Caco-2 (cell line): ENCODE data around the gene TAF11L7. TPM values are rescaled to one million over a fixed set of nuclear protein-coding genes. Genes with fewer than 3 reads are reported as not detected.

Experiments used
- total RNA-seq: library from RNA; stranded (reverse); gene quantifications from 2 replicates; pipeline ENCODE4 v1.2.3, GENCODE V29; 2022

TAF11L7 gene
- total RNA-seq, 1 experiment from 2014 or later, result not detected

Other genes starting within 250 kb of the TAF11L7 start
- not detected in 2 replicates for gene TAF11L2, start 87.5 kb downstream of the TAF11L7 start, total RNA-seq
- not detected in 2 replicates for gene TAF11L3, start 67.4 kb downstream of the TAF11L7 start, total RNA-seq
- not detected in 2 replicates for gene TAF11L4, start 64.0 kb downstream of the TAF11L7 start, total RNA-seq
- not detected in 2 replicates for gene TAF11L5, start 60.5 kb downstream of the TAF11L7 start, total RNA-seq
- not detected in 2 replicates for gene TAF11L6, start 57.1 kb downstream of the TAF11L7 start, total RNA-seq
- gene TAF11L8, start 5.2 kb upstream of the TAF11L7 start, total RNA-seq, result not detected in 2 replicates
- gene TAF11L9, start 8.6 kb upstream of the TAF11L7 start, total RNA-seq, result not detected in 2 replicates
- not detected in 2 replicates for gene TAF11L10, start 12.1 kb upstream of the TAF11L7 start, total RNA-seq
- not detected in 2 replicates for gene TAF11L11, start 18.4 kb upstream of the TAF11L7 start, total RNA-seq
- gene TAF11L12, start 24.6 kb upstream of the TAF11L7 start, total RNA-seq, result not detected in 2 replicates
- not detected in 2 replicates for gene TAF11L13, start 46.3 kb upstream of the TAF11L7 start, total RNA-seq
- gene TAF11L14, start 48.7 kb upstream of the TAF11L7 start, total RNA-seq, result not detected in 2 replicates